Tibial nerve (tissue), 4 donors: Measurements from ENCODE around the gene PLA2G1B.

Experiments
- EP300 ChIP-seq, 2 donors: sonication (generic); formaldehyde crosslinking; IDR thresholded peaks; one replicate each; pipeline ENCODE4 v1.6.1; 2017; ENCODE audit warnings: antibody characterized with exemption in 2 of 2, mild to moderate bottlenecking in 1 of 2
- POLR2A ChIP-seq, 2 donors: fragments of 450-650 bp; IDR thresholded peaks; one replicate each; pipeline ENCODE4 v1.6.1; 2017; ENCODE audit warnings: antibody characterized with exemption in 2 of 2, mild to moderate bottlenecking in 2 of 2, moderate library complexity in 2 of 2
- TF ChIP-seq, protein P1 (sequence below), 5 experiments: fragments of 200-600 bp in 3 of 5; fragments of 450-650 bp in 2 of 5; sonication (generic) in 3 of 5; IDR thresholded peaks; one replicate each; pipeline ENCODE4 v1.5.1; 2016 to 2019; ENCODE audit warnings: antibody characterized with exemption in 5 of 5, mild to moderate bottlenecking in 3 of 5, moderate library complexity in 2 of 5

GRCh38 chr12:120324841-120325417 lies 2.6 kb downstream of the PLA2G1B start:
- TF ChIP-seq, protein P1, sequence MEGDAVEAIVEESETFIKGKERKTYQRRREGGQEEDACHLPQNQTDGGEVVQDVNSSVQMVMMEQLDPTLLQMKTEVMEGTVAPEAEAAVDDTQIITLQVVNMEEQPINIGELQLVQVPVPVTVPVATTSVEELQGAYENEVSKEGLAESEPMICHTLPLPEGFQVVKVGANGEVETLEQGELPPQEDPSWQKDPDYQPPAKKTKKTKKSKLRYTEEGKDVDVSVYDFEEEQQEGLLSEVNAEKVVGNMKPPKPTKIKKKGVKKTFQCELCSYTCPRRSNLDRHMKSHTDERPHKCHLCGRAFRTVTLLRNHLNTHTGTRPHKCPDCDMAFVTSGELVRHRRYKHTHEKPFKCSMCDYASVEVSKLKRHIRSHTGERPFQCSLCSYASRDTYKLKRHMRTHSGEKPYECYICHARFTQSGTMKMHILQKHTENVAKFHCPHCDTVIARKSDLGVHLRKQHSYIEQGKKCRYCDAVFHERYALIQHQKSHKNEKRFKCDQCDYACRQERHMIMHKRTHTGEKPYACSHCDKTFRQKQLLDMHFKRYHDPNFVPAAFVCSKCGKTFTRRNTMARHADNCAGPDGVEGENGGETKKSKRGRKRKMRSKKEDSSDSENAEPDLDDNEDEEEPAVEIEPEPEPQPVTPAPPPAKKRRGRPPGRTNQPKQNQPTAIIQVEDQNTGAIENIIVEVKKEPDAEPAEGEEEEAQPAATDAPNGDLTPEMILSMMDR (IDR thresholded peaks at IDR 0.05): no peak
- TF ChIP-seq EP300 (IDR thresholded peaks at IDR 0.05) (no peak), POLR2A (IDR thresholded peaks at IDR 0.05) (no peak)
